Retina (tissue), 1 donor: ENCODE data around the gene DDX3X.
A peak's percentile ranks its signal among the peaks of the same experiment; 100 is the strongest.
"Not testable (repeated sequence)": the region's sequence is repeated elsewhere in the genome, so short reads cannot be mapped to it uniquely, and the experiment has no call there.

ENCODE experiments used
- DNase-seq: peaks from one replicate; pipeline ENCODE4 v3.0.0-alpha.2; 2016

DDX3X gene

GRCh38 chrX:41333744-41334362 is at the start of gene DDX3X:
TSS of gene DDX3X (plus strand) at chrX:41334162. CDS start at chrX:41334253, 91 bp downstream.
- peak; percentile 99 for DNase-seq

GRCh38 chrX:41285928-41286327 is 48.0 kb upstream of the DDX3X start:
- not testable (repeated sequence) for DNase-seq

DNA sequence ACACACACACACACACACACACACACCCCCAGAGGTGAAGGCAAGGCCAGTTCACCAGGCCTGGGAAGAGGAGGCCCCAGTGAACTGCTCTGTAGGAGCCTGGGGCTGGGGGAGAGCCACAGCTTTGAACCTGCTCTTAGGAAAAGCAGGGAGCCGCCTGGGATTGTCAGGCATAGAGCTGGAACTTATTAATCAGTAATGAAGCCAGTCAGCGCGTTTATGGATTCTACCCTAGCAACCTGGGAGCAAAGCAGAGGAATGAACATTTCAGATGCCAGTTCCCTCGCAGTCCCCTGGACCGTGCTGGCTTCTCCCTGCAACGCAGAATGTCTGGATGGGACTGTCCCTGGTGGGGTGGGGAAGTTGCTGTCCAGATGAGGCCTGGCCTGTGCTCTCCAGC is 45.3 kb upstream of the DDX3X start:
- DNase-seq: peak; percentile 48

- DNase-seq: no peak
Observed at GRCh38 chrX:41289095-41289494, 44.9 kb upstream of the DDX3X start.

DNA sequence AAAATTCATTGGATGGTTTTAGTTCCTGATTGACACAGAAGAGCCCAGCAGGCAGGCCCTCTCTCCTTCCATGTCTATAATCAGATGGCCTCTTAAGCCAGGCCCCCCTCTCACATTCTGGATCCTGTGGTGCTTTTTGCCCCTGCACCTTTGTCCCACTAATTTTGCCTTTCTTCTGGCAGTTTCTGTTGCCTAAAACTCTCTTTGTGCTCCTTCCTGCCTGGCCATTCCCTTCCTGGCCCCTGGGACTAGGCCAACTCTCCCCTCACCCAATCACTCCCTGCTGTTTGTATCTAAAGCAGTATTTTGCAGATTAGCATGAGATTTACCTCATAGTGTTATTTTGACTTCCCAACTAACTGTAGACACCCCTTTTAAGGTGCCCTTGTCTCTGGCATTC is 42.7 kb upstream of the DDX3X start:
- DNase-seq: no peak

GRCh38 chrX:41293269-41293668 is 40.7 kb upstream of the DDX3X start:
- no peak for DNase-seq

- no peak for DNase-seq
Observed at GRCh38 chrX:41300758-41301437, 33.1 kb upstream of the DDX3X start.

DNA sequence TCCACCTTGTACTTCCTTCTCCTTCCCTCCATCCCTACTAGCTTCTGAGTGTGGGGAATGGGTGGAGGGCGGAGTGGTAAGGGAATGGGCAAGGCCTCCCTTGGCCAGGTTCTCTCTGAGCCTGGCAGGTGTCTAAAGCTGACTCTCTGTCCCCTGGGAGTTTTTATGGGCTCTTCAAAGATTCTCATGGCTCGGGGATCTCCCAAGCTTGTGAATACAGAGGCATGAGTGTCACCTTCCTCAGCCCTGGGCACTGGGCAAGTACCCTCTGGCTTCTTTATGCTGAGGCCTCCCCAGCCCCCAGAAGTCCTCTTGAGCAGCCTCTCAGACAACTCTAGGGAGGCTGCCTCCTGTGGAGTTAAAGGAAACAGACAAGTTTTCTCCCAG is 32.5 kb upstream of the DDX3X start:
- DNase-seq: no peak

- peak; percentile 25 for DNase-seq
Observed at GRCh38 chrX:41302370-41302769, 31.6 kb upstream of the DDX3X start.

- no peak for DNase-seq
Observed at GRCh38 chrX:41303013-41303412, 30.9 kb upstream of the DDX3X start.

DNA sequence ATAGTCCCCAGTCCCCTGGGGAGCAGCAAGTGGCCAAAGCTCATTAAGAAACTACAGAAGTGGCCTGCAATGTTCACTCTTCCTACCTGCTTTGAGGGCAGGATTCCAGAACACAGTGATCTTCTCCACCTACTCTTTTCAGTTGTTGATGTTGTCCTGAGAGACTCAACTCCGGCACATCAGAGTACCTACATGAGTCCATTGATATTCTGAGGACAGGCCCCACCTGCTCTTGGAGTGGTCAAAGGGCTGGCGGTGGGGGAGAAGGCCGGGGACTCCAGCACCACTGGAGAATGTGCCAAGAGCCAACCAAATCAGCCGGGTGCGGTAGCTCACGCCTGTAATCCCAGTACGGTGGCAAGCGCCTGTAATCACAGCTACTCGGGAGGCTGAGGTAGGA is 29.8 kb upstream of the DDX3X start:
- DNase-seq: no peak

- no peak for DNase-seq
Observed at GRCh38 chrX:41308884-41309647, 24.9 kb upstream of the DDX3X start.

GRCh38 chrX:41312786-41313185 is 21.2 kb upstream of the DDX3X start:
- no peak for DNase-seq

- no peak for DNase-seq
Observed at GRCh38 chrX:41313419-41313818, 20.5 kb upstream of the DDX3X start.

DNA sequence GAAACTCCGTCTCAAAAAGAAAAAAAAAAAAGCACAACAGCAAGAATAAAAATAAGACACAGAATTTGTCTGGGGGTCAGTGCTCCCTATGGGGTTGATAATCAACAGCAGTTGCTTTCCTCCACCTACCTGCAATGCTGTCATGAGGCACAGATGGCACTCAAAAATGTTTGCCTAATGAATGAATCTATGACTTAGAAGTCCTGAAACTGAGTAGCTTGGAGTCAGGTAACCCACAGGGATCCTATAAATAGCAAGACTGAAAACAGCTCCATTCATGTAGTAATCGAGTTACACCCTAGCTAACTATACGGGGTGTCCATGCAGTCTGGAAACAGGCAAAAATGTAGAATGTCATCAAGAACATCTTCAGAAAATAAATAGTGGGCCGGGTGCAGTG is 19.8 kb upstream of the DDX3X start:
- DNase-seq: no peak

- no peak for DNase-seq
Observed at GRCh38 chrX:41314881-41315280, 19.1 kb upstream of the DDX3X start.

DNA sequence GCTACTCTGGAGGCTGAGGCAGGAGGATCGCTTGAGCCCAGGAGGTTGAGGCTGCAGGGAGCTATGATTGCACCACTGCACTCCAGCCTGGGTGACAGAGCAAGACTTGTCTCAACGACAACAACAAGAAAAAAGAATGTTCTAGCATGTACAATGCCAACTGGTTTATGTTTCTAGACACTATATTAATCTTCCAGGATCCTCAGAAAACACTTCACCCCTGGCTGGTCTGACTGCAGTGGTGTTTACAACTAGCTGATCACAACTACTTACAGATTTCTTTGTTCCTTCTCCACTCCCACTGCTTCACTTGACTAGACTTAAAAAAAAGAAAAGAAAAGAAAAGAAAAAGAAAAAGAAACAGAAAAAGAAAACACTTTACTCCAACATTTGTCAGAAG is 17.7 kb upstream of the DDX3X start:
- DNase-seq: not testable (repeated sequence)

DNA sequence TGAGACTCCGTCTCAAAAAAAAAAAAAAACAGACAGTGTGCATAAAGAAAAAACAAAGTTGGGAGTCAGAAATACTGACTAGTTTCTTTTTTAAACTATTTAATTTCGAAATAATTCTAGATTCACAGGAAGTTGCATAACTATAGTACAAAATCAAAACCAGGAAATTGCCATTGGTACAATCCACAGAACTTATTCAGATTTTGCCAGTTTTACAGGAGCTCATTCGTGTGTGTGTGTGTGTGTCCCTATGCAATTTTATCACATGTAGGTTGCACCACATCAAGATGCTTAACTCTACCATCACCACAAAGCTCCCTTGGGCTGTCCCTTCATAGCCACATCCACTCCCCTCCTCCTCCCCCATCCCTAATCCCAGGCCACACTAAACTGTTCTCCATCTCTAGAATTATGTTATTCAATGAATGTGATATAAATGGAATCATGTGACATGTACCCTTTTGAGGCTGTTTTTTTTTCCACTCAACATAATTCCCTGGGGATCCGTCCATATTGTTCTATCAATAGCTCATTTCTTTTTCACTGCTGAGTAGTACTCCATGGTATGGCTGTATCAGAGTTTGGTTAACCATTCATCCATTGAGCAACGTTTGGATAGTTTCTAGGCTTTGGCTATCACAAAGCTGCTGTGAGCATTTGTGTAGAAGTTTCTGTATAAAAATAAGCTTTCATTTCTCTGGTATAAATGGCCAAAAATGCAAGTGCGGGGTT is 16.3 kb upstream of the DDX3X start:
- no peak for DNase-seq

- DNase-seq: no peak
Observed at GRCh38 chrX:41320393-41320792, 13.6 kb upstream of the DDX3X start.

- DNase-seq: no peak
Observed at GRCh38 chrX:41322821-41323603, 10.9 kb upstream of the DDX3X start.

DNA sequence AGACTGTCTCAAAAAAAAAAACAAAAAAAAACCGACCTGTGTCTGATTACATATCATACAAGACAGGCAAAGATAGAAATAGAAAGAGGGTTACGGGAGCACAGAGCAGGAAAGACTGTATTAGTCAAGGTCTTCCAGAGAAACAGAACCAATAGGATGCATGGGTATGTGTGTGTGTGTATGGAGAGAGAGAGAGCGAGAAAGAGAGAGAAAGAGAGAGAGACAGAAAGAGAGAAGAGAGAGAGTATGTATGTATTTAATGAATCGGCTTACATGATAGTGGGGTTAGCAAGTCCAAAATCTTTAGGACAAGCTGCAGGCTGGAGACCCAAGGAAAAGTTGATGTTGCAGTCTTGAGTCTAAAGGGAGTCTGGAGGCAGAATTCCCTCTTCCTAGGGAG is 7.5 kb upstream of the DDX3X start:
- no peak for DNase-seq

GRCh38 chrX:41327341-41327740 is 6.6 kb upstream of the DDX3X start:
- DNase-seq: no peak

DNA sequence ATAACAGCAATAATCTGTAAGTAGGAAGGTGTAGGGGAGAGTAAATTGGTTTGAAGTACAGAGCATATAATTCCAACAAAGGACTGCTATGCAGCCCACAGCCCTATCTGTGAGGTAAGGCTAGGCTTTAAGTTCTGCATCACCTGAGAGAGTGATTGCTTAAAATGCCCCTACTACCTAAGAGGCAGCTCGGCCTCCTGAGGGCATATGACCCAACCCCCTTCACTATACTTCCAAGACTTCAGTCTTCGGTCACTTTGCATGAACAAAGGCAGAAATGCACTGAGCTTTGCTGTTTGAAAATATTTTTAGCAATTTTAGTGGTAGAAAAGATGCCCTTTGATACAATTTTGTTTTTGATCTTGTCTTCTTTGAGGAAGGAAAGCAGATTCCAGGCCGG is 4.9 kb upstream of the DDX3X start:
- DNase-seq: no peak
